ENCODE results near the gene XXYLT1. TPM values are rescaled to one million over a fixed set of nuclear protein-coding genes. Genes with fewer than 3 reads are reported as not detected.

XXYLT1 gene
- total and polyA plus RNA-seq, 2 of the 8 experiments (the other 6 are each of a cell fraction or from before 2014, with no cell fraction given) = 18.9 to 23.8 TPM

- no peak for TF ChIP-seq RAD21 (IDR thresholded peaks at IDR 0.05 in 1 of 2, conservative IDR thresholded peaks at IDR 0.05 in 1 of 2; ENCODE audit: low read depth in 2 of 2, low read length in 2 of 2)
- no peak for TF ChIP-seq SP2 (IDR thresholded peaks at IDR 0.05; ENCODE audit: low read length)
- TF ChIP-seq TCF12 (IDR thresholded peaks at IDR 0.05; ENCODE audit: low read depth, low read length) = 0 out of 2 replicates have a peak, but pooled peaks have one; percentile 4
- peak; percentile 61; the same call in 1 of the 2 replicates for TF ChIP-seq JUND (IDR thresholded peaks at IDR 0.05; ENCODE audit: low read length)
- TF ChIP-seq ATF2 (IDR thresholded peaks at IDR 0.05; ENCODE audit: low read length) = no peak
- peak; percentile 24; the same call in 1 of the 2 replicates for TF ChIP-seq TAF1 (IDR thresholded peaks at IDR 0.05; ENCODE audit: low read depth, low read length)
- TF ChIP-seq BCL11A (IDR thresholded peaks at IDR 0.05; ENCODE audit: low read depth in 2 of 2, low read length in 2 of 2) = no peak
- 0 out of 2 replicates have a peak, but pooled peaks have one; percentile 70 for TF ChIP-seq RBBP5 (IDR thresholded peaks at IDR 0.05; ENCODE audit: borderline replicate concordance, low read depth, low read length)
- peak; percentile 34 for TF ChIP-seq NANOG (IDR thresholded peaks at IDR 0.05; ENCODE audit: insufficient read depth, low read depth, low read length, poor library complexity, severe bottlenecking)
- no peak for TF ChIP-seq E2F6 (IDR thresholded peaks at IDR 0.05)
- peak; percentile 78 for TF ChIP-seq SP1 (IDR thresholded peaks at IDR 0.05; ENCODE audit: low read depth, low read length)
- TF ChIP-seq EP300 (IDR thresholded peaks at IDR 0.05; ENCODE audit: borderline replicate concordance in 1 of 2, low read depth in 2 of 2, low read length in 2 of 2) = peak in 1 of 2 experiments; percentile 18; a peak in 1 of 3 replicates
- TF ChIP-seq SIX5 (IDR thresholded peaks at IDR 0.05; ENCODE audit: low read depth, low read length) = no peak
- TF ChIP-seq MAFK (IDR thresholded peaks at IDR 0.05; ENCODE audit: low read depth, low read length) = no peak
- TF ChIP-seq HDAC2 (IDR thresholded peaks at IDR 0.05; ENCODE audit: borderline replicate concordance in 1 of 2, low read depth in 2 of 2, low read length in 2 of 2) = no peak
- TF ChIP-seq NRF1 (IDR thresholded peaks at IDR 0.05; ENCODE audit: low read depth, low read length) = no peak
- TF ChIP-seq CEBPB (IDR thresholded peaks at IDR 0.05; ENCODE audit: low read depth, low read length) = no peak
- no peak for TF ChIP-seq SUZ12 (IDR thresholded peaks at IDR 0.05; ENCODE audit: low read length)
Observed at GRCh38 chr3:195119461-195120266, 151.3 kb downstream of the XXYLT1 start (continued).
